ENCODE measurements around the gene ADA.
"Not testable (repeated sequence)": the region's sequence is repeated elsewhere in the genome, so short reads cannot be mapped to it uniquely, and the experiment has no call there.

The ADA gene

DNA sequence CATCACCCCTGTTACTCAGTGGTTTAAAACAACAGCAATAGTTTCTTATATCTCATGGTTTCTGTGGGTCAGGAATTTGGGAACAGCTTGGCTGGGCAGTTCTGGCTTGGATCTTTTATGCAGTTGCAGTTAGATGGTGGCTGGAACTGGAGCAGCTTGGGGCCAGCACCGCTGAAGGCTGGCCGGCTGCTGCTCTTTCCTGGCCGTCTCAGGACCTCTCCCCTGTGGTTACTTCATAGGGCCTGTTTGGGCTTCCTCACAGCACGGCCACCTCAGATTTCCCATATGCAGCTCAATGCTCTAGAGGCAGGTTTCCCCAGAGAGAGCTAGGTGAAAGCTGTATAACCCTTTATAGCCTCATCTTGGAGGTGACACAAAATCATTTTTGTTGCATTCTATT, 53.6 kb downstream of the ADA start:
- DNase-seq: no peak

DNA sequence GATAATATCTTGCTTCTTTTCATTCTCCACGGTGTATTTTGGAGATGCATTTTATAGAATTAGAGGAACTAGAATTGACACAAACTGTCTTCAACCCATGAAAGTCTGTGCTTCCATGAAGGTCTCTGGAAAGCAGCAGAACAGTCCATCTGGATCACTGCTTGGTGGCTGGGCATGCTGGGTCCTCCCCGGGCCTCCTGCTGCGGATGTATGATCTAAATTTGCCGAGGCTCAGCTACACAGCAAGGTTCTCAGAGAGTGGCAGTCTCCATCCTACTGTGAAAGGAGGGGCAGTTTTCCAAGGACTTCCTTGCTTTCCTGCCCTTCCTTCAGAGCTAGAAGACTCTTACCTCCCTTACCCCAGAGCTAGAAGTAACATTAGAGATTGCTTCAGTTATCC, 54.0 kb downstream of the ADA start:
- no peak for DNase-seq

DNA sequence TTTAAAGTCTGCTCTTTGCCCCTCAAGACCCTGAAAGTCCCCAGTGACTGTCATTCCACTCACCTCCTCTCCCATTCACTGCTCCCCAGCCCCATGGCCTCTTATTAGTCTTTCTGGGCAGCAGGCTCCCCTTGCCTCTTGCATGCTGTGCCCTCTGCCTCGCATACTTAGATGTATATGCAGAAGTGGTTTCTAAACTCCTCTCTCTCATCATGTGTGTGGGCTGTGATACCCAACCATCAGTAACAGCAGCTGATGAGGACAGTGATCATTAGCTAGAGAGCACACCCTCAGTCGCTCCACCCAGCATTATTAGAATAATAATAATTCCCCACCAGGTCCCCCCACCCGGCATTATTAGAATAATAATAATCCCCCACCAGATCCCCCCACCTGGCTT, 54.6 kb downstream of the ADA start:
- no peak for DNase-seq

DNA sequence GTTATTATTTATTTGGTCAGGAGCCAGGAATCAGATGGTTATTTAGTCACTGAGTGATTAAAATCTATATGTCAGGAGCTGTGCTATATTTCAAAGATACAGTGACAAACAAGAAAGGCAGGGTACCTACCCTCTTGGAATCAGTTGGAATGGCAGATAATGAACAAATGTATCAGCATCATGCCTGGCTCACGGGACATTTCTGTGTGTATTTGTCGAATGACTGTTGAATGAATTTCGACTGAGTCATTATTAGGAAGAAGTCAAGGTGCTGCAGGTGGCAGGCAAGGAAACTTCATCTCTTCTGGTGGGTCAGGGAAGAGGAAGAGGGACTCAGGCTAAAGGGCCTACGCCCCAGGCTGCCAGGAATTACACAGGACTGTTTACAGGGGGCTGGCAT, 55.5 kb downstream of the ADA start:
- DNase-seq: no peak

DNA sequence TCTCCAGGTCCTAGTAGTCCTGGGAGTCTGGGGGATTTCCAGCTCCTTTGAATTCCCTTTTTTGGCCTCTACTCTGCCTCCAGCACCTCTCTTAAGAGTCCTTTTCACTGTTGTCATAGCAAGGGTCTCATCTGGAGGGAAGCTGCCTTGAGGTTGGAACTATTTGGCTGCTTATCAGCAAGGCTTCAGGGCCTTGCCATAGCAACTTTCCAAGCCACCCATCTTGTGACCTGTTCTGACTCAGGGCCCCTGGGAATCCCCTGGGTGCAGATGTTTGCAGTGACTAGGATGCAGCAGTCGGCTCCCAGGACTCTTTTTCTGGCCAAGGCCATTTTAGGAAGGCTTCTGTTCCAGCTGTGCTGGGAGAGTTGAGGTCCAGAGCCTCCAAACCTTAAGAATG, 56.8 kb downstream of the ADA start:
- DNase-seq: no peak

DNA sequence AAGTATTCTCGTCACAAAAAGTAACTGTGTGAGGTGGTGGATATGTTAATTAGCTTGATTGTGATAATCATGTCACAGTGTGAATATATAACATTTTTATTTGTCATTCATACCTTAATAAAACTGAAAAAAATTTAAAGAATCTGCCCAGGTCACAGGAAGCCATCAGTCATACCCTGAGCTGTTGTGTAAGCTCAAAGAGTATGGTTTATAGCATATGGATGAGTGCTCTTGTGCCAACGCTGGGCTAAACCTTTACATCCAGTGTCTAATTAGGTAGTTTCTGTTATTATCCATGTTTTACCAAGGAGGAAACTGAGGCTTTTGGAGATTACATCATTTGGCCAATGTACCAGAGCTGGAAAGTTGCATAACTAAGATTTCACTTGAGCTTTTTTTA, 57.7 kb downstream of the ADA start:
- no peak for DNase-seq

DNA sequence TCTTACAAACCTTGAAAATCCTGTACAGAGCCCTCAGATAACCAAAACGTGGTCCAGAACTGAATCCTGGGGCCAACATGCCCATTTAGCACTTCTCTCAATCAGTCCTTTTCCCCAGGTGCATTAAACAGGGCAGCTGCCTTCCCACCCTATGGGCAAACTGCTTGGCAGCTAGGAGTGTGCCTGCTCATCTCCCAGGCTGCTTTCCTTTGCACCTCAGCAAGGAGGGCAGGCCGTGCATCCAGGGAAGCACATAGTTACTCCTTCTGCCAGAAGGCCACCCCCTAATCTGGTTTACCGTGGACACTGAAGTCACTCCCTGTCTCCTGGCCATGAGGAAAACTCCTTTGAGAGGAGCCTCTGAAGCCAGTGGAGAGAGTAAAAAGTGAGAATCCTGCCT, 59.1 kb downstream of the ADA start:
- DNase-seq: no peak

DNA sequence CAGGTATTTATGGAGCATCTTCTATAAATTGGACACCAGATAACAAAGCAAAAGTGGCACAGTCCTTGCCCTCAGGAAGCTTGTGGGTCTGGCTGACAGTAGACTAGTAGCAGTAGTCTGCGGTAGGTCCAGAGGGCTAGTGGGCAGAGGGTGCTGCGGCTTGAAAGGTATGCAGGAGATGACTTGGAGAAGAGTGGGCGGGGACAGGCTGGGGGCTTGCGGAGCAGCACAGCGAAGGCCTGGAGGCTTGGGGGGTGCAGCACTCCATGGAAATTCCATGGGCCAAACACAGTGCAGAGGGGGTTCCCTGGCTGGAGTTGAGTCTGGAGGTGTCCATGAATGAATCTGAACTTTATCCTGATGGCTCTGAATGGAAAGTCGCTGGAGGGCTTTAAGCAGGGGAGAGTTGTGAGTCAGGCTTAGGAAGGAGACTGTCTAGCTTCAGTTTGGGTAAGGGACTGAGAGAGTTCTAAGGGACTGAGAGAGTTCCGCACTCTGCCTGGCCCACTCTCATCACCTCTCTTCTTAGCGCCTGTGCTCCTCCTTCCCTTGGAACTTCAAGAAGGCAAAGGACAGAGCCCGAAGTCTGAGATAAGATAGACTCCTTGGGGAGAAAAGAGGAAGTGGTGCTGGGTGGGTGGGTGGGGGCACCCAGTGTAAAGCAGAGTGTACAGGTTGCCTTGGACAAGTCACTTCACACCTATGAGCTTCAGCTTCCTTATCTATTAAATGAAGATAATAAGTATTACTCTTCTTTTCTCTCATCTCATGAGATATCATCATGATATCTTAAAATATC, 60.3 kb downstream of the ADA start:
- no peak for DNase-seq

DNA sequence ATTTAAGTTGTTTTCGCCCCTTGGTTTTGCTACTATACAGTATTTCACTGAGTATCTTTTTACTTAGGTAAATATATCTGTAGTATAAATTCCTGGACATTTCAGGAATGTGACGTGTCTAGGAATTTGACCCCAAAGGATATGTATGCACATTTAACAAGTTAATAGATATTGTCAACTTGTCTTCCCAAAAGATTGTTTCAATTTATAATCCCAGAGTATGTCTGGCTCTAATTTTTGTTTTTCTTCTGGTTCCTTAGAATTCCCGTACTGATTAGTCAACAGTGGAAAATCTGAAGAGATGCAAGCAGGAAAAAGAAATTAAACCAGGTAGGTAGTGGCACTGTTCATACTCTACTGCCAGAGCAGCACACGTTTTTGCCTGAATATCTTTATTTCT, 62.0 kb downstream of the ADA start:
- DNase-seq: no peak

DNA sequence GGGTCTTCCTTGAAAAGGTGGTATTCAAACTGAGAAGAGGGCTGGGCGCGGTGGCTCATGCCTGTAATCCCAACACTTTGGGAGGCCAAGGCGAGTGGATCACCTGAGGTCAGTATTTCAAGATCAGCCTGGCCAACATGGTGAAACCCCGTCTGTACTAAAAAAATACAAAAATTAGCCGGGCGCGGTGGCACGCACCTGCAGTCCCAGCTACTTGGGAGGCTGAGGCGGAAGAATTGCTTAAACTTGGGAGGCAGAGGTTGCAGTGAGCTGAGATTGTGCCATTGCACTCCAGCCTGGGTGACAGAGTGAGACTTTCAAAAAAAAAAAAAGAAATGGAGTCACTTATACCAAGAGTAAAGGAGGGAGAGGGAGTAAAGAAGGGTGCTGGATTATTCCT, 63.2 kb downstream of the ADA start:
- not testable (repeated sequence) for DNase-seq

DNA sequence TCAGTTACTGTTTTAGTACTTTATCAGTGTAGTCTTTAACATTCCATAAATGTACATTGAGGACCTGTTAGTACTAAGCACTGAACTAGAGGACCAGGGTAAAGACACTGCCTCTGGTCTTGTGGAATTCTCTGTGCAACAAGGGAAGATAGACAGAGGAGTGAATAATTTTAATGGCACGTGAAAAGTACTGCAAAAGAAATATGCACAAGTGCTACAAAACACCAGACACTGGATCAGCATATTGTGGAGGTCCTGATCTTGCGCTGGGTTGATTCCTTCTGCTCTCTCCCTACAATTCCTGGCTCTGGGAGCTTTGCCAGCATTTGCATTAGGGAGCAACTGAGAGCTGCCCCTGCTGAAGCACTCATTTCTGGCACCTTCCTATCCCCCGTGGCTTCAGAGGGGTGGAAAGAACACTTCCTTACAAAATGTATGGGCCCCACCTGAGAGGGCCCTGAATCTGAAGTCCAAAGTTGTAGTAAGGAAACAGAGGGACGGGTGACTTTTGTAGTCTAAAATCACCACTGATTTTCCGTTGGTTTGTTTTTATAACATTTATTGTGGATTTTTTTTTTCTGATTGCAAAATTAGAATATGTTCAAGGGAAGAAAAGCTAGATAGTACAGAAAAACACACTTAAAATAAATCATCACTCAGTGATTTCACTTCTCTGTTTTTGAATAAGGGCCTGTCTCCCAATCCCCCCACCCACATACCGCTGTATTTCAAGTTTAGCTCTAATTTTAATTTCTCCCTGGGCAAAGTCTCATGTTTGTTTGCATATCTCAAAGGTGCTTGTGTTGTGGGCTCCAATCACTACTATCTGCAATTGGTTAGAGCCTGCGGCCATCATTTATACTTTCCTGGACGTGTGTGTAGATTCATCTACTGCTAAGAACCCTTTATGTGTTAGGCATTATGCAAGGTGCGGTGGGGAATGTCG, 64.2 kb downstream of the ADA start:
- DNase-seq: no peak

DNA sequence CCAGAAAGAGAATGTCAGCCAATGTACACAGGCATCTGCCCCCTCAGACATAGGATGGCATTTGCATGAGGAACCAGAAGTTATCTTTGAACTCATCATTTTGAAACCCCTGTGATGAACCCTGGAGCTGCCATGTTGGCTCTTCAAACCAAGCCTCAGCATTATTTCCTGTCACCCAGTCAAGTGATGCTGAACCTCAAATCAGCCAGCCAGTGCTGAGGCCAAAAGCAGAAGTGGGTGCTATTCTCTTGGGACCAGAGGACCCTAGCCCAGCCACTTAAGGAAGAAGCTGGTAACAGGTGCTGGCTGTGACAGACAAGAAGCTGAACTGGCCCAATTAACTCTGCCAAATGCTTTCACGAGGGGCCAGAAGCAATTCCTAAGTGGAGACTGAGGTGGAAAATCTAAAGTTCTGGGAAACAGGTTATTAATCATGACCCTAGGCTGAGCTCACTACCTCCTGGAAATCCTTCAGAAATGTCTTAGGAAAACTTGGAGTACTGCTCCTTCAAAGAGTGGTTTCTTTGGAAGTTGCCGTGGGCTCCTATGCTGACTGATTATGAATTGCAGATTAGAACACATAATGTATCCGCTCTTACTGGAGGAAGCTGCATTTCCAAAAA, 65.1 kb downstream of the ADA start:
- no peak for DNase-seq

DNA sequence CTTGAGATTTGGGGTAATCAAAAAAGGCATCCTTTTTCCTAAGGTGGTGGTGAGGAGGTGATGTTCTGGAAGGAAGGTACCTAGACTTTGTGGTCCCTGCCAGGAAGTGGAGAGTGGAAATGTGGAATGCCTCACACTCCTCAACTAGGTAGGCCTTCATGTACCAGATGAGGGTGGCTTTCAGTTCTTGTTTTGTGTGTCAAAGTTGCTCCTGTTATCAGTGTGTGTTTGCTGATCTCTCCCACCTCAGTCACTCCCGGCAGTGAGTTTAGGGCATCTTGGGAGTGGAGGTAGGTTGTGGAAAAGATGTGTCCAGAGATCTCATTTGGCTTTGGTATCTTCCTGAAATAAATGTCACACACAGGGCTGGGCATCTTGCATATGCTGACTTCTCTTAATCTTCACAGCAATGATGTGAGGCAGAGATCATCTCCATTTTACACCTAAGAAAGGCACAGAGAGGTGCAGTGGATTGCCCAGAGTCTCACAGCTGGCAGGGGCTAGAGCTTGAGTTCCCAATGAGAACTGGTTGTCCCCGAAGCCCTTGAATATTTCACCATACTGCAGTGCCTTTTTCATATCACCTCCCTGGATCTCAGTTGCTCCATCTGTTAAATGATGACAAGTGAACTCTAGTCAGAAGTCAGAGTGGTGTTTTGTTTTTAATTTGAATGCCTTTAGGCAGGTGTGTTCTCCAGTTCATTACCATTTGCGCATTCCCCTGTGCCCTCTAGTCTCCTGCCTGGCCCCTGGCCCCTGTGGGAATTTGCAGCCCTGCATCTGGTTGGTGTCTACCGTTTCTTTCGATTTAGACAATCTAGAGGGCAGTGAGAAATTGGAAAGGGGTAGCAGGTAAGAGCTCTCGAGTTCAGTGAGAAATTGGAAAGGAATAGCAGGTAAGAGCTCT, 66.2 kb downstream of the ADA start:
- no peak for DNase-seq

DNA sequence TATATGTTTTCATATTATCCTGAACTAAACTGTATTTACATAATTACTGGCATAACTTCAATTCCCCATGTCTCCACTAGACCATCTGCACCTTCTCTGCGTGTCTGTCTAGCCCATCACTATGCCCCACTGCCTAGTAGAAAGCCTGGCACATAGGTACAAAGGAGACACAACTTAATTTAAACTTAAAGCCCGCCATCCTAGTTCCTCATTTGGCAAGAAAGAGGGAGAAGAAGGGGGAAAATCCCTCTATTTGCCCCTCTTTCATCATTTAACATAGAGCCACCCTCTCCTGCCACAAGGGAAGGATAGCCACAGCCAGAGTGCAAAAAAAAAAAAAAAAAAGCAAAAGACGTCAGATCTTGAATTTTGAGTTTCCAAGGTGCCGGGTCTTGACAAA, 67.3 kb downstream of the ADA start:
- DNase-seq: no peak

DNA sequence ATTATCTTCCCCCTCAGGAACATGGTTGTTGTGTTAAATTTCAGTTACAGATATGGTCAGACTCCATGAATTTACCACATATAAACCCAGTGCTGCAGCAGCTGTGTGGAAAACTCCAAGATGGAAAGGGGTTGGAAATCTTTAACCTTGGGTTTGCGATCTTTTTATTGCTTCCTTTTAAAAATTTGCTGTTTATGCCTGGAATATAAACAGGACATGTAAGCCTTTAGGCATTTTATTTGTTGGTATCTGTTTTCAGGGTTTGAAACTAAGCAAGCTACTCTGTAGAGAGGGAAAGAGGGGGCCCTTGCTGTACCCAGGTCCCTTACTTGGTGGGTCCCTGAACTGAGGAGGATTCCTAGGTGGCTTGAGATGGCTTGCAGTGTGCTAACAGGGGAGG, 68.3 kb downstream of the ADA start:
- DNase-seq: no peak

DNA sequence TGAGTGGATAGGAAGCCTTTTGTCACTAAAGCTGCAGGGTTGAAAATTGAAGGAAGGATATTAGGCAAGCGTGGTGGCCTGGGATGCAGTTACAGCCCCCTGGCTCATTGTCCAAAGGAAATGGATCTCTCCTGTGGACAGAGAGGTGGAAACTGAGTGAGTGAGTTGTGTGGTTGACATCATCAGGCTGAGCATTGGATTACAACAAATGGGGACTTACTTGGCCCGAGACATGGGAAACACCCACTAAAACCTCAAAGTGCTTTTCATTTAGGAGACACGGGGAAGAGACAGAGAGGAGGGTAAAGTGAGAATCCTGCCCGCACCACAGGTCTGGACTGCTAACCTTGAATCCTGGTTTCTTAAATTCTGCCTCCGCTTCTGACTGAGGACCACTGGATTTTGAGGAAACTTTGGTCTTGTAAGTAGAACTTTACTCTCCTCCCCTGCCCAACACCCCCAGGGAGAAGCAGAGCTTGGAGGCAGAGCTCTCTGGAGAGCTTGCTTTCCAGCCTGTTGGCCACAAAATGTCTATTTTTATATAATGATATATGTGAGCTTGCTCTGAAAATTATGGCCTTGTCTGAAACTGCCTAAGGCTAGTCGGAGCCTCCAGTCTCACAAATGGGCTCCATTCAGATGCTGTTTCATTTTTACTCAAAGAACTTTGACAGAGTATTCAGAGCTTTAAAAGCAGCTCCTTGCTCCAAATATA, 69.0 kb downstream of the ADA start, which contains the start of gene PKIG:
PKIG (plus strand) TSS at position 269 of the 715 bp plus-strand sequence. CDS start 31,978 bp downstream, outside the sequence.
- no peak for DNase-seq

DNA sequence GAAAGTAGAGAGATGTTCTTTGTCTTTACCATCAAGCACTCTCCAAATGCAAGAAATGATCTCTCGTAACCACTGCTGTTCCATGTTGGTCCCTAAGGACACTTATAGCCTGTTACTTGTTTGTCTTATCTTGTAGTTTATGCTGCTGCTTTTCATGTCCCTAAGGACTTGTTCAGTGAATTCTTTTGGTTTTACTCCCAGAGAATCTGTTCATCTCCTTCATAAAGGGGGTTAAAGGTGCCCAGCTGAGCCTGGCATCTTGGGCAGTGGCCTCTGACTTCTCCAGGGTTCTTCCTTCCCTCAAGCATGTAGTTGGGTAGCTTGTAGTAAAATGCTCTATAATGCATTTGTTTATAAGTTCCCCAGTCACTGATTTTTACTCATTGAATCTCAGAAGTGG, 70.0 kb downstream of the ADA start:
- no peak for DNase-seq

DNA sequence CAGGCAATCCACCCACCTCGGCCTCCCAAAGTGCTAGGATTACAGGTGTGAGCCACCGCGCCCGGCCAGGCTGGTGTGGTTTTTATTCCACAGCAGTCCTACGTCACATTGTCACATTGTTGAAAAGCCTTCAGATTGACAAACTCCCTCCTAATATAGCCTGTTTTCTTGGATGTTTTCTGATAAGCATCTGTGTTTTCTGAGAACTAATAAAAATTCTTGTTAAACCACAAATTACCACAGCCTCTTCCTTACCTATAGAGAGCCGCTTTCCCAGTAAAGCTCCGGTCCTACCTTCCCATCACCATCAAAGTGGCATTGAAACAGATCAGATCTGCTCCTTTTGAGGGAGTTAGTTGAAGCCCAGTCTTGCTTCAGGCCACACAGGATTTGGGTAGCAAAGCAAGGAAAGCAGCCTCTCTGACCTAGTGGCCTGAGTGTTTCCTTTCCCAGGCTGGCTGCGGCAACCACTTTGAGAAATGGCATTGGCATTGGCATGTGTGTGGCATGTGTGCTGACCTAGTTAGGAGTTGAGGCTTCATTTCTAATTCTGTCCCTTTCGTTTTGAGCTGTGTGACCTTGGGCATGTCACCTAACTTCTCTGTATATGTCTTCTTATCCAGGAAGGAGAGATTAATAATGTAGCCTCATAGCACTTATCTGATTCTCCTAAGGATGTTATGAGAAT, 70.8 kb downstream of the ADA start:
- DNase-seq: no peak

DNA sequence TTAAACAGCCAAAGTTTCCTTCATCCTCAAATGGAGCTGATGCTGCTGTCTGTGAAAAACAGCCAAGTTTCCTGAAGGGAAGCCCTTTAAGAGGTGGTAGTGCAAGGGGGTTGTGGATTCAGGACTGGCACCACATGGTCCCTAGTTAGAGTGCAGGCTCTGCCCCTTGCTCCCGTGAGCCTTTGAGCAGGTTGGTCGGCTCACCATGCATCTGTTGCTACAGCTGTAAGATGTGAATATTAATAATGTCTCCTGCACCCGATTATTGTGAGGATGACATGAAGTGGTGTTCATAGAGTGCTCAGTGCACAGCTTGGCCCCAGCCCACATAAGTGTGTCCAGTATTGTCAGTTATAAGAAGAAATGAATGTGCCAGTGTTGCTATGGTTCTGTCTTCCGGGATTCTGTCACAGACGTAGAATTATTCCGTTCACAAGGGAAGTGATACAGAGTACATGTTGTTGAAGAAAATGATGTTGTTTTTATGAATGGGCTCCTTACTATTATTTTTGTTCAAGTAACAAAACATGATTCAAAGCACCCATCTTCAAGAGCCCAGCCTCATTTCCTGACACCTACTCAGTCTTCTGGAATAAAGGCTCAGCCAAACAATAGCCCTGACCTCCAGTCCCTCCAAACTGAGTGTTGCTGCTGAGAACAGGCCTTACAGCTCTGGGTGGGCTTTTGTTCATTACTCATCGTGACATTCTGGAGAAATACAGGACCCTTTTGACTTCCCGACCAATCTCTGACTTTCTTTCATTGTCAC, 72.0 kb downstream of the ADA start:
- no peak for DNase-seq

DNA sequence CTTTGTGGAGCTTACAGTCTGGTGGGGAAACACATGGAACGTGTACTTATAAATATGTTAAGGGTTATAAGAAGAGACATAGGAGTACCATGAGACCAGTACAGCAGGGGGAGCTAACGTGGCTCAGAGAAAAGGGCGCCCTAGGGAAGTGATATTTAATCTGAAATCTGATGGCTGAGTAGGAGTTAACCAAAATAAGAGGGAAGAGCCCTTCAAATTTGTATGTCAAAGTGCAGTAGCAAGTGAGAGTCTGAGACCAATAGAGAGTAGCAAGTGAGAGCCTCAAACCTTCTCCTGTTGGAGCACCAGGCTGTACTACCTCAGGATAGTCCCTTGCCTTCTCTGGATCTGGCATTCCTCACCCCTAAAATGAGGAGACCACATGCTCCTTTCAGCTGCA, 75.2 kb downstream of the ADA start:
- DNase-seq: no peak

Measured in stimulated activated CD4-positive, alpha-beta T cell treated with anti-CD3 and anti-CD28 coated beads, Interleukin-1b, Interleukin-23, amount 100 ng/mL, for 48 hours (primary cell).